Nephron progenitor cell (in vitro differentiated cells): ENCODE results near the gene APBB2.

Source experiments
- DNase-seq: peaks from one replicate; pipeline ENCODE4 v3.0.0; 2021
- H3K27ac Mint-ChIP-seq: 2 replicates; pipeline ENCODE4 v1.8.0; 2021; ENCODE audit warnings: mild to moderate bottlenecking, moderate library complexity, mixed read lengths
- H3K27me3 Mint-ChIP-seq: 2 replicates; pipeline ENCODE4 v1.8.0; 2021; ENCODE audit warnings: mild to moderate bottlenecking, low read depth, mixed read lengths; ENCODE audit not compliant: poor library complexity
- H3K36me3 Mint-ChIP-seq: 2 replicates; pipeline ENCODE4 v1.8.0; 2021; ENCODE audit warnings: low read depth, mixed read lengths
- H3K4me1 Mint-ChIP-seq: 2 replicates; pipeline ENCODE4 v1.8.0; 2021; ENCODE audit warnings: mixed read lengths
- H3K4me3 Mint-ChIP-seq: 2 replicates; pipeline ENCODE4 v1.8.0; 2021; ENCODE audit warnings: mild to moderate bottlenecking, moderate library complexity, mixed read lengths
- H3K9me3 Mint-ChIP-seq: 2 replicates; pipeline ENCODE4 v1.8.0; 2021; ENCODE audit warnings: mild to moderate bottlenecking, moderate library complexity, mixed read lengths
- CTCF ChIP-seq: fragments of 200-600 bp; sonication (generic); IDR thresholded peaks from 2 replicates; pipeline ENCODE4 v1.5.0; 2021; ENCODE audit warnings: antibody characterized with exemption

The APBB2 gene

GRCh38 chr4:41257257-41257901 lies 43.0 kb upstream of the APBB2 start:
- Mint-ChIP-seq H3K27ac (no peak overlapping the region), H3K4me1 (peaks cover 28% of the 10 kb centered on the region), H3K36me3 (peaks cover 20% of the 10 kb centered on the region), H3K4me3 (peak overlapping the region; percentile 94), H3K27me3 (peaks cover 6% of the 10 kb centered on the region), H3K9me3 (peaks cover 10% of the 10 kb centered on the region)
- peak; percentile 66 for DNase-seq
- TF ChIP-seq CTCF, result no peak

DNA sequence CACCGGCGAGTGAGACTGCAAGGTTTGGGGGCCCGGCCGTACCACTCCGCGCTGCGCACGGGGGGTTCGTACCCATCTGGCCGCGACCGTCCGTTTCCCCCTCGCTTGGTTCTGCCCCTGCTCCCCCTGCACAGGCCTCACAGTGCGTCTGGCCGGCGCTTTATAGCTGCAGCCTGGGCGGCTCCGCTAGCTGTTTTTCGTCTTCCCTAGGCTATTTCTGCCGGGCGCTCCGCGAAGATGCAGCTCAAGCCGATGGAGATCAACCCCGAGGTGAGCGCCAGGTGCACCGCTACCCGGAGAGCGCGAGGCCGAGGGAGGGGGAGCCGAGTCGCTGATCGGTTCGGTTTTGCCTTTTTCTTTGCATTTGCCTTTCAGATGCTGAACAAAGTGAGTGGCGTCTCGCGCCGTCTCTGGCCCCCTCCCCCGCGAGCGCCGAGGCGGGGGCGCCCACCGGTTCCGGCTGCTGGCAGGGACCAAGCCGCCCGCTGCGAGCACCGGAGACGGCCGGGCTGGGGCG lies 42.5 kb upstream of the APBB2 start, which contains the start of gene UCHL1:
UCHL1 (plus strand) TSS at position 189 of the 517 bp plus-strand sequence; CDS start at position 238, 49 bp downstream.
- peaks cover 6% of the 10 kb centered on the region for H3K27me3 Mint-ChIP-seq
- peak; percentile 92 for DNase-seq
- peaks cover 14% of the 10 kb centered on the region for H3K36me3 Mint-ChIP-seq
- H3K9me3 Mint-ChIP-seq, result peaks cover 16% of the 10 kb centered on the region
- H3K4me3 Mint-ChIP-seq, result peak within 1 kb of the TSS; percentile 94
- peaks cover 28% of the 10 kb centered on the region for H3K4me1 Mint-ChIP-seq
- TF ChIP-seq CTCF, result no peak
- no peak within 1 kb of the TSS for H3K27ac Mint-ChIP-seq

GRCh38 chr4:41256131-41256739 lies 41.9 kb upstream of the APBB2 start:
- Mint-ChIP-seq H3K9me3 (peaks cover 17% of the 10 kb centered on the region), H3K27me3 (peaks cover 6% of the 10 kb centered on the region), H3K4me1 (peaks cover 28% of the 10 kb centered on the region), H3K36me3 (peaks cover 8% of the 10 kb centered on the region), H3K27ac (no peak overlapping the region), H3K4me3 (peak overlapping the region; percentile 74)
- TF ChIP-seq CTCF, result no peak
- peak; percentile 22 for DNase-seq

GRCh38 chr4:41245983-41246382 lies 31.6 kb upstream of the APBB2 start:
- no peak for TF ChIP-seq CTCF
- Mint-ChIP-seq H3K27me3 (peaks cover 20% of the 10 kb centered on the region), H3K36me3 (no peaks in the 10 kb centered on the region), H3K4me3 (no peak overlapping the region), H3K27ac (no peak overlapping the region), H3K4me1 (no peaks in the 10 kb centered on the region), H3K9me3 (no peaks in the 10 kb centered on the region)
- DNase-seq, result no peak

DNA sequence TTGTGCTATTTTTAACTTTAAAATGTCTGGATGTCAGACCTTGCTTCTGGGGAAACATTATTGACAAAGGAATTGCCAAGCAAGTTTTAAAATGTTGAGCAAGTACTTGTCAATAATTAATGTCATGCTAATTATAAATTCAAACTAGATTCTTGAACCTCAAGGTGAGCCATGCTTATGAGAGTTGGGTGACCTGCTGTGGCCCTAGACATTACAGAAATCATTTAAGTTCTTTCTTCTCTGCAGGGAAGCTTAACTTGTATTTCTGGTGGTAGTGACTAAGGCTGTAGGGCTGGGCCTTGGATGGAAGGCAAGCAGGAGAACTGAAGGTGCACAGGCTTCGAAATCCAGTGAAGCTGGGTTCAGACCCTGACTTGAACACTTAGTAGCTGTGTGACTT lies 27.6 kb upstream of the APBB2 start:
- no peaks in the 10 kb centered on the region for H3K36me3 Mint-ChIP-seq
- no peak for DNase-seq
- TF ChIP-seq CTCF, result no peak
- no peak overlapping the region for H3K4me3 Mint-ChIP-seq
- peaks cover 8% of the 10 kb centered on the region for H3K27me3 Mint-ChIP-seq
- no peaks in the 10 kb centered on the region for H3K9me3 Mint-ChIP-seq
- H3K4me1 Mint-ChIP-seq, result no peaks in the 10 kb centered on the region
- H3K27ac Mint-ChIP-seq, result no peak overlapping the region

DNA sequence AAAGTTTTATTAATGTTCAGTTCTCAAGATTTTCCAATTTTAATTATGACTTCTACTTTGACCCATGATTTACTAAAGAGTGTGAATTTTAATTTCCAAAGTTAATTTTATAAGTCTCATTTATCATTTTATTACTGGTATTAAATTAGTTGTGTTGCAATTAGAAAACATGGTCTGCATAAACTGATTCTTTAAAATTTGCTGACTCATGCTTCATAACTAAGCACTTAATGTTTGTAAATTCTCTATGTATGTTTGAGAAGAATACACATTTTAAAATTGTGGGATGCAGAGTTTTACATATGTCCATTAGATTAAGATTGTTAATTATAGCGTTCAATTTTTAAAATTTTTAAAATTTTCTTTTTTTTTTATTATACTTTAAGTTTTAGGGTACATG lies 22.2 kb upstream of the APBB2 start:
- Mint-ChIP-seq H3K4me3 (no peak overlapping the region), H3K27ac (no peak overlapping the region), H3K36me3 (no peaks in the 10 kb centered on the region), H3K9me3 (no peaks in the 10 kb centered on the region), H3K4me1 (no peaks in the 10 kb centered on the region), H3K27me3 (peaks cover 8% of the 10 kb centered on the region)
- no peak for DNase-seq
- no peak for TF ChIP-seq CTCF
